HG03064 (cell line): Measurements from ENCODE around the gene MAP3K20.

Source experiments
- ATAC-seq: cut with Tn5 transposase; IDR thresholded peaks from one replicate; pipeline ENCODE4 v1.9.1; 2021; ENCODE audit warnings: low read depth; ENCODE audit not compliant: unreplicated experiment

MAP3K20 gene

DNA sequence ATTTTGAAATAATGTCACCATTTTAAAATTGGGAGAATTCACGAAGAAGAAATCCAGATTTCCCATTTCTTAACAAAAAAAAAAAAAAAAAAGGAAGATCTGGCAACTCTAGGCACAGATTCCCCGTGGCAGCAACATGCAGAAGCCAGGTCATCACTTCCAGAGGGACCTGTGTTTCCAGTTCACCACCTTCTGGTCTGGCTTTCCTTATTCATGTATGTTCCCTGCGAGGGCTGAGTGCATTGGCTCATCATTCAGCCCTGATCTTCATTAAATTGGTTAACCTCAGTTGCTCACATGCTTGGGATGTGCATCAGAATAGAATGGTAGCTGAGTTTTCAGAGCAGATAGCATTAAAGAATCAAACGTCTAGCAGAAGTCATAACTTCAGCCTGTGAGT lies 25.0 kb upstream of the MAP3K20 start:
- no peak for ATAC-seq

GRCh38 chr2:173051463-173052215 lies 24.0 kb upstream of the MAP3K20 start:
- ATAC-seq = no peak

DNA sequence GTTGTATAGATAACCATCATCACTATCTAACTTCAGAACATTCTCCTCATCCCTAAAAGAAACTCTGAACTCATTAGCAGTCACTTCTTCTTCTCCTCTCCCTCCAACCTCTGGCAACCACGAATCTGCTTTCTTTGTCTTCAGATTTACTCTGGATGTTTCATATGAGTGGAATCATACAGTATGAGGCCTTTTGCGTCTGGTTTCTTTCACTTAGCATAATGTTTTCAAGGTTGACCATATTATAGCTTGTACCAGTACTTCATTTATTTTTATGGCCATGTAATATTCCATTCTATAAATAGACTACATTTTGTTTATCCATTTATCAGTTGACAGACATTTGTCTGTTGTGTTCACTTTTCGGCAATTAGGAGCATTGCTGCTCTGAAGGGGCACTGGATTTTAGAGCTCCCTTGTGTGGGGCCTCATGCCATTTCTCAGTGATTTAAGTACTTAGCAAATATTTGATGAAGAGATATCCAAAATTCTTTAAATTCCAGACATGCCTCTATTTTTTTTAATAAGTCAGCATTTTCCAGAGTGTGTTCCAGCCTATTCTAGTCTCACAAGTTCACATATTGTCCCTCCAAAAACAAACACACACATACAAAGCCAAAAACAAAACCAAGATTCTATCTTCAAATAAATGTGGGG lies 22.5 kb upstream of the MAP3K20 start:
- ATAC-seq = no peak

DNA sequence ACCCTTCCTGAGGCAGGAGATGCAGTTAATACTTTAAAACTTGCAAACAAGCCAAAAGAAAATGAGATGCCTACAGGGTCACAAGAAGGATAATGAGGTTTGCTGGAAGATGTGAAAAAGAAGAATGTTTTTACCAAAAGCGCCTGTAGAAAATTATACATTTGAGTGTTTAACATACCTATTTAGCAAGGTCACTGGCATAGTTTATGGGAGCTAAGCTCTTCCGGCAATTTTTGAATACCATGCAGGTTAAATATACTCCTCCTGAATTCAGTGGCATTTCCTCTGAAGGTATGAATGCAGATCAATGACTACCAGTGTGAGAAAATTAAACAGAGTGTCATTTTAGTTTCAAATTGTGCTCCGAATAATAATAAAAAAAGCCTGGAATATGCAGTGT lies 21.2 kb upstream of the MAP3K20 start:
- ATAC-seq = no peak

- ATAC-seq = no peak
These were observed 18.8 kb upstream of the MAP3K20 start for GRCh38 chr2:173056705-173057364.

DNA sequence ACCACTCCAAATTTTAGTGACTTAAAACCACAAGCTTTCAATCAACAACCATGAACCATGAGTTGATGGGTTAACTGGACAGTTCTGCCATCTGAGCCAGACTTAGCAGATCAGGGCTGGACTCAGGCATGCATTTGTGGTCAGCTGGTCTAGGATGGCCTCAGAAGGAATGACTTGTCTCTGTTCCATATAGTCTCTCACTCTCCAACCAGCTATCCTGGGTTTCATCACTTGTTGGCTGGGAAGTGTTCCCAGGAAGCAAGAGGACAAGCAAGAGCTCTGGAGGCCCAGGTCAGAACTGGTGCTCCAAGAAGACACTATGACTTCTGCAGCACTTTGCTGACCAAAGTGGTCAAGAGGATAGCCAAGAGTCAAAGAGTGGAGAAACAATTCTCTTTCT lies 17.5 kb upstream of the MAP3K20 start:
- ATAC-seq = no peak

- no peak for ATAC-seq
These were observed 17.0 kb upstream of the MAP3K20 start for GRCh38 chr2:173058673-173059072.

DNA sequence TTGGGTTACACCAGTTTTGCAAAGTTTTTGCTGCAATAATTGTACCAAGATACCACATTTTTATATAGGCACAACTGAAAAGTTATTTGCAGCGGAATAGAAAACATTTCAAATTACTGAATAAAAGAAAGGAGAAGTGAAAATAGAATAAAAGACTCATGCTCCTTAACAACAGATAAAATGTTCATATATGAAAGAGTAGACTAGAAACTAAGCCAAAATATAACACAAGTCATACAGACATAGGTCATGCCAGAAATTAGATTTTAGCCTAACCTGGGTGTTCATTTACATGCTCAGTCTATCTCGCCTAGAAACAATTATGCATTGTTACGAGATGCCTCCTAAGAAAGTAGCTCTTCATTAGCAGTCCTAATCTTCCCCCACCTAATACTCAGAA lies 16.4 kb upstream of the MAP3K20 start:
- no peak for ATAC-seq

- no peak for ATAC-seq
These were observed 15.6 kb upstream of the MAP3K20 start for GRCh38 chr2:173059971-173060461.

GRCh38 chr2:173062801-173063200 lies 12.8 kb upstream of the MAP3K20 start:
- ATAC-seq = no peak

DNA sequence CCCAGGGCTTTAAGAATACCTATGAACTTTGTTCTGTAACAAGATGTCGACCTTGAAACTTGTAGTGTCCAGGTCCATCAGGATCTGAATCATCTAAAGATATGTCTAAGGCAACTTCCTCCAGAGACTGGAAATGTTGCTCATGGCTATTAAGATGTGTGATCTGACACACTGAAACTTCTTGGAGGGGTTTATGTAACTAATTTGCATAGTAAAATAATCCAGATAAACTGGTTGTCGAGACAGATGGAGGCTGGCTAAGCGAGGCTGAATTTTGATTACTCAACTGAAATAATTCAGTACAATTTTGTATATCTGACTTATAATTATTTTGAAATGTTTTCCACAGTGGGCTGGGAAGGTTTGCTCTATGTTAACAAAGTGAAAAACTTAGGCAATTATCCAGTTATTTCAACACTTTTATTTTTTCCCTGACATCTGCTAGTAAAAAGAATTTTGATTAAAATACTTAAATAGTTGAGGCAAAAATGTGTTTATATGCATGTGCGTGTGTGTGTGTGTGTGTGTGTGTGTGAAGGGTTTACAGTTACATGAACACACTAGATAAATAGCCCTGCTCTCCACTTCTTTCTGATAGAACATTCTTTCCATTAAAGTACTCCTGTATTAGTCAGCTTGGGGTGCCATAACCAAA lies 11.4 kb upstream of the MAP3K20 start:
- no peak for ATAC-seq

DNA sequence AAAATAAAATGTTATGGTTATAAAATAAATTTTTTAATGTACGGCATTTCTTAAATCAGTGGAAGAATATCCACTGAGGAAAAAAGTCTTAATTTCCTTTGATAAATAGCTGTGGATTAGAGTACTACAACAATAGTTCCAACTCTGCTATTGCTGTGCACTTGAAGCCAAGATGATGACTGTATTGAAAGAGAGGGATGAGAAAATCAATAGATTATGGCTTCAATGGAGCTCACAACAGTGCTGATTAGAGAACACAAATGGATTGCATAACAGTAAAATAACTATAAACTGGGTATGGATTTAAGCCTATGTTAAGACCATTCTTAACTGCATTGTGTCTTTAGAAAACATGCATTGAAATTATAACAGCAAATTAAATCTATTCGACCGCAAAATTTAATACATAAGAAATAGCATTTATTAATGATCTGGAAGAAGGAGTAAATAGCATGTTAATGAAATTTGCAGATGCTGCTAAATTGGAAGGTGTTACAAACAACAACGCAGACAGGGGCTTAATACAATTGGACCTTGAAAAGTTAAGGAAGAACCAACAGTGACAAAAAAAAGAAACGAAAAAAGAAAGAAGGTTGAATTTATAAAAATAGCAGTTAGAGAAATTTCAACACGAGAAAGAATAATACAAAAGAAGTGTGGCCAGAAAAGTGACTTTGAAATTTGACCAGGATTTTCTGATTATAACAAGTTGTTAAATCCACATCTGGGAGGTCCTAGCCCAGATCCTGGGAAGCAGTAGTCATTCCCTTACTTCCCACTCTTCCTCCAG lies 8.6 kb upstream of the MAP3K20 start:
- no peak for ATAC-seq

DNA sequence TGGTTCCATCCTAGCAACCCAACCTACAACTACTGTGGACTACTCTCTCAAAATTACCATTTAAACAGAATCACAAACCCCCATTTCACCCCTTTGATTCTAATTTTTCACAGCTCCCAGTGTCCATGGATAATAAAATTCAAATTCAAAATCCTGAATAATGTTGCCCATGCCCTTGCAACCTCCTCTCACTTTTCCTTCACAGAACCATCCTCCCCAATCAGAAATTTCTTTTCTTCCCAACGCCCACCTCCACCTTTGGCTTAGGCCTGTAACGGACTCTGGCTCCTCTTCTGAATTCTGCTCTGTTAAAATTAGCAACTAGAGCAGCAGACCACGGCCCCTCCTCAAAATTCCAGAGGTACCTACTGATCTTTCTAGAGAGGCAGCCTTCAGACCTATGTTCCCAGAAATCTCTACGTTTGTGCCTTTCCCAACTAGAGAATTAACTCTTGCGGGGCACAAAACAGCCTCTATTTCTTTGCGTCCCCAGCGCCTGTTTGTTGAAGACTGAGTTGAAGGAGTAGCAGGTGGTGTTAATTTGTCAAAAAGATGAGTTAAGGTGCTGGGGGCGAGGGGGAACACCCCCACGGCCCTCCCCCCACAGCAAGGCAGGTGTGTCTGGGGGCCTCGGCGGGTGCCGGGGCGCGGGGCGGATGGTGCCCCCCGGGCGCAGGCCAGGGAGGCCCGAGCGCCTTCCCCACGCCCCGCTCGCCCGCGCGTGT lies 428 bp upstream of the MAP3K20 start:
- ATAC-seq = no peak

DNA sequence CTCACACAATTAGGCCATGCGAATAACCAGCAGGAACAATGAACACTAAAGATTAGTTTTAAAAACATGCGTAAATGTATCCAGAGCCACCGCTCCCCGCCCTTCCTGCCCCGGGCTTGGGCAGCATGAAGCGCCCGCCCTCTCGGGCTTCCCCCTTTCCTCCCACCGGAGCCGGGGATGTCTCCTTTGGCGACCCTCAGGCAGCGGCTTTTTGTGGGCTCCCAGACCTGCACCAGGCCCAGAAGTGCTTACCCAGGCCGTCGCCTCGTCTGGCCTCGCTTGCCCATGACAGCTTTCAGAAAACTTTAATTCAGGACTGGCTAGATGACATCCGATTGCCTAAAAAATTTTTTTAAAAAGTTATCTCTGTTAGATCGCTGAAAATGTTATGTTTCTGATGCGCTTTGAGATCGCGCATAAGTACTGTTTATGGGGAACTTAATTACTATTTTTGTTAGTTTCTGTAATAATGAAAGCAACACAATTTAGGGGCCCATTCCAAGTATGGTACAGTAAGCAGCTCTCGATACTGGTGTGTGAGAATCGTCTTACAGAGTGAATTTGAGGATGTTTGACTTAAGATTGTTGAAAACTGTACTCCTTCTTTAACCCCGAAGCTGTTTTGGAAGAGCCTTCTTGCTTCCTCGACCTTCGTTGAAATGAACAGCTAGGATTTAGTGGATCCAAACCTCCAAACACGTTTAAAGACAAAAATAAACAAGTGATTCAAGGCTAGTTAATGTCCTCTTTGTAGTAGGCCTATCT lies 1.1 kb downstream of the MAP3K20 start:
- peak; percentile 23 for ATAC-seq

- ATAC-seq = no peak
These were observed 2.0 kb downstream of the MAP3K20 start for GRCh38 chr2:173077506-173078177.

DNA sequence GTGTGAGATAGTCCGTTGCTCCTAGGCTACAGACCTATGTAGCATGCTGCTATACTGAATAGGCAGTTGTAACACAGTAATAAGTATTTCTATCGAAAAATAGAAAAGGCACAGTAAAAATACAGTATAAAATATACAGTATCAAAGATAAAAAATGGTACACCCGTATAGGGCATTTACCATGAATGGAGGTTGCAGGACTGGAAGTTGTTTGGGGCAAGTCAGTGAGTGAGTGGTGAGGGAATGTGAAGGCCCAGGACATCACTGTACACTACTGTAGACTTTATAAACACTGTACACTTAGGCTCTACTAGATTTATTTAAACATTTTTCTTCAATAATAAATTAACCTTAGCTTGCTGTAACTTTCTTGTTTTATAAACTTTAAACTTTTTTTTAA lies 3.5 kb downstream of the MAP3K20 start:
- ATAC-seq = no peak

- ATAC-seq = no peak
These were observed 4.6 kb downstream of the MAP3K20 start for GRCh38 chr2:173079973-173080860.
